Activated CD4-positive, CD25-positive, alpha-beta regulatory T cell (primary cell): ENCODE measurements around the gene SDHAF3.
"Not testable (repeated sequence)": the region's sequence is repeated elsewhere in the genome, so short reads cannot be mapped to it uniquely, and the experiment has no call there.

Source experiments
- DNase-seq, 4 experiments: peaks; one replicate each; lab custom pipeline; 2025; lab: John Stamatoyannopoulos, UW

SDHAF3 gene

DNA sequence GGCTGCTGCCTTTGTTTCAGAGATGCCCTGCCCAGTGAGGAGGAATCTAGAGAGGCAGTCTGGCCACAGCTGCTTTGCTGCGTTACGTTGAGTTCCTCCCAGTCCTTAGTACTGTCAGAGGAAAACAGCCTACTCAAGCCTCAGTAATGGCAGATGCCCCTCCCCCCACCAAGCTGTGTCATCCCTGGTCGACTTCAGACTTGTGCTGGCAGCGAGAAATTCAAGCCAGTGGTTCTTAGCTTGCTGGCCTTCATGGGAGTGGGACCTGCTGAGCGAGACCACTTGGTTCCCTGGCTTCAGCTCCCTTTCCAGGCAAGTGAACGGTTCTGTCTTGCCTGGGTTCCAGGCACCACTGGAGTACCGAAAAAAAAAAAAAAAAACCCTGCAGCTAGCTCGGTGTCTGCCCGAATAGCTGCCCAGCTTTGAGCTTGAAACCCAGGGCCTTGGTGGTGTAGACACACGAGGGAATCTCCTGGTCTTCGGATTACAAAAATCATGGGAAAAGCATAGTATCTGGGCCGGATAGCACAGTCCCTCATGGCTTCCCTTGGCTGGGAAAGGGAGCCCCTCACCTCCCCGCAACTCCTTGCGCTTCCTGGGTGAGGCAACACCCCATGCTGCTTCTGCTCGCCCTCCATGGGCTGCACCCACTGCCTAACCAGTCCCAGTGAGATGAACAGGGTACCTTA, 9.1 kb downstream of the SDHAF3 start:
- no peak for DNase-seq

DNA sequence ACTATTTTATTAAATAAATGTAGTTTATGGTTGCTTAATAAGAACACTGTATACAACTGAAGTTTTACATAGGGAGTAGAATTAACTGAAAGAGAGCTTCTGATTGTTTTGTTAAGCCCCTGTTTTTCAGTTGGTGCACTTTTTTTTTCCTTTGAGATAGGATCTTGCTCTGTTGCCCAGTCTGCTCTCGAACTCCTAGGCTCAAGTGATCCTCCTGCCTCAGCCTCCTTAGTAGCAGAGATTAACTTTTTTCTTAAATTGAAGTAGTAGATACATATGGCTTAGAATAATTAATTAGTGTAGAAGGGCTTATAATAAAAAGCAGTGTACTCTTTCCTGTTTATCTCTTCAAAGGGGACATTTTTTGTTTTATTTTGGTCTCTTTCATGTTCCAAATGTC, 11.2 kb downstream of the SDHAF3 start:
- DNase-seq = no peak

DNA sequence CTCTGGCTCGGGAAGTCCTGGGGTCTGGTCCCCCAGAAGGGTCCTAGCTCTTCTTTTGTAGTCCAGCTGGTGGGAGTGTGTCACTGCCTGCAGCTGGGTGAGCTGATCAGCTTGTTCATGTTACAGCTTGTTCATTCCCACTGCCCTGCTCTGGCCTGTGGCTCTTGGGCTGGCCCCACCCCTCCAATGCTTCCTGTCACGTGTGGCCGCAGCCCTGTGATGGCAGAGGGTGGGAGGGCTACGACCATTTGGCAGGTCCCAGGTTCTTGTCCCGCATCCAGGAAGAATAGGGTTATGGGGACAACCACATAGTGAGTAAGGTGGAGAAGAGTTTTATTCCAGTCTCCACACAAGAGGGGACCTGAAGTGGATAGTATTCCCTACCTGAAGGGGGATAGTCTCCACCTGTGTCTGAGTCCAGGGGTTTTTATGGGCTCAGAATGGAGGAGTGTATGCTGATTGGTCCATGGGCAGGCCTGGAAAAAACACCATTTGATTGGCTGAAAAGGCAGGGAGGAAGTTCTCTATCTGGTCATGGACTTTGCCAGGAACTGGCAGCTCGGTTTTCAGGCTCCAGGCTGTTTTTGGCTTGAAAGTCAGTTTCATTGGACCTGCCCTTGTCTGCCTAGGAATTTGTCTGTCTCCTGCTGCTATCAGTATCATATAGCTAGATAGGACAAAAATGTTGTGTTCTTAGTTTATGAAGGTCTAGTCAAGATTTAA, 13.1 kb downstream of the SDHAF3 start:
- no peak for DNase-seq

GRCh38 chr7:97133159-97133558, 15.7 kb downstream of the SDHAF3 start:
- no peak for DNase-seq

- DNase-seq = no peak
Measured at GRCh38 chr7:97138830-97139229, 21.3 kb downstream of the SDHAF3 start.

DNA sequence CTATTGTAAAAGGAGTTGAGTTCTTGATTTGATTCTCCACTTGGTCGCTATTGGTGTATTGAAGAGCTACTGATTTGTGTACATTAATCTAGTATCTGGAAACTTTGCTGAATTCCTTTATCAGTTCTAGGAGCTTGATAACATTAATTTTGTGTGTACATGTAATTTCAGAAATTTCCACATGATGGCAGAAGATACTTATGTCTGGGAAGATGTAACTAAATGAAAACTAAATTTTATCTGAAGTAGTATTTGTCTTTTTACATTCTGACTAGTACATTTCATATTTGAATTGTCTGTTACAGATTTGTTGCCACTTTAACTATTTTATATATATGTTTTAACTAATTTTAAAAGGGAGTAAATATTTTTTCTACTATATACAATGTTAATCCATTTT, 27.6 kb downstream of the SDHAF3 start:
- no peak for DNase-seq

- DNase-seq = no peak
Measured at GRCh38 chr7:97149843-97150242, 32.3 kb downstream of the SDHAF3 start.

GRCh38 chr7:97155897-97156418, 38.5 kb downstream of the SDHAF3 start:
- DNase-seq = no peak

- DNase-seq = not testable (repeated sequence)
Measured at GRCh38 chr7:97159984-97160383, 42.5 kb downstream of the SDHAF3 start.

DNA sequence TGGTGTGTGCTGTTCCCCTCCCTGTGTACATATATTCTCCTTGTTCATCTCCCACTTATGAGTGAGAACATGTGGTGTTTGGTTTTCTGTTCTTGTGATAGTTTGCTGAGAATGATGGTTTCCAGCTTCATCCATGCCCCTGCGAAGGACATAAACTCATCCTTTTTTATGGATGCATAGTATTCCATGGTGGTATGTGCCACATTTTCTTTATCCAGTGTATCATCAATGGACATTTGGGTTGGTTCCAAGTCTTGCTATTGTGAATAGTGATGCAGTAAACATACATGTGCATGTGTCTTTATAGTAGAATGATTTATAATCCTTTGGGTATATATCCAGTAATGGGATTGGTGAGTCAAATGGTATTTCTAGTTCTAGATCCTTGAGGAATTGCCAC, 44.1 kb downstream of the SDHAF3 start:
- DNase-seq = not testable (repeated sequence)

GRCh38 chr7:97166308-97166707, 48.8 kb downstream of the SDHAF3 start:
- DNase-seq = no peak

DNA sequence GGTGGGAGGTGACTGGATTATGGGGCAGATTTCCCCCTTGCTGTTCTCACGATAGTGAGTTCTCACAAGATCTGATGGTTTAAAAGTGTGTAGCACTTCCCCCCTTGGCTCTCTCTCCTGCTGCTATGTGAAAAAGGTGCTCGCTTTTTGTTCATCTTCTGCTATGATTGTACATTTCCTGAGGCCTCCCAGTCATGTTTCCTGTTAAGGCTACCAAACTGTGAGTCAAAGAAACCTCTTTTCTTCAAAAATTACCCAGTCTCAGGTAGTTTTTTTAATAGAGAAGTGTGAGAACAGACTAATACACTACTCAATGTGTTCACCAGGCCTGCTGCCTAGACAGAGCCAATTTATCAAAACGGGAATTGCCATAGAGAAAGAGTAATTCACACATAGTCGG, 49.7 kb downstream of the SDHAF3 start:
- DNase-seq = no peak

DNA sequence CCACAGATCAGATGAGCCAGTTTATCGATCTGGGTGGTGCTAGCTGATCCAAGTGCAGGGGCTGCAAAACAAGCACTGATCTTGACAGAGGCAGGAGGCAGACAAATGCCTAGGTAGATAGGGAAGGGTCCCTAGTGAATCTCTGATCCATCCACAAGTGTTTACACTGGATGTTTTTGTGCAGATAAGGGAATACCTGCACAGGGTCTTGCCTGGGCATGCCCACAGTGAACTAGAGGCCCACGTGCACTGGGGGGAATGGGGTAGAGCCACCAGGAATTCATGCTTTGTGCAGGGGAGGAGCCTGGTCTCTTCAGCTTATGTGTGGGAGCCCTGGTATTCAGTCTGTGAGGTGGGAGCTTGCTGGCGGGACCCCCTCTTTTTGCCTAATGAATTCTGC, 50.3 kb downstream of the SDHAF3 start:
- no peak for DNase-seq

- no peak for DNase-seq
Measured at GRCh38 chr7:97174303-97174702, 56.8 kb downstream of the SDHAF3 start.

DNA sequence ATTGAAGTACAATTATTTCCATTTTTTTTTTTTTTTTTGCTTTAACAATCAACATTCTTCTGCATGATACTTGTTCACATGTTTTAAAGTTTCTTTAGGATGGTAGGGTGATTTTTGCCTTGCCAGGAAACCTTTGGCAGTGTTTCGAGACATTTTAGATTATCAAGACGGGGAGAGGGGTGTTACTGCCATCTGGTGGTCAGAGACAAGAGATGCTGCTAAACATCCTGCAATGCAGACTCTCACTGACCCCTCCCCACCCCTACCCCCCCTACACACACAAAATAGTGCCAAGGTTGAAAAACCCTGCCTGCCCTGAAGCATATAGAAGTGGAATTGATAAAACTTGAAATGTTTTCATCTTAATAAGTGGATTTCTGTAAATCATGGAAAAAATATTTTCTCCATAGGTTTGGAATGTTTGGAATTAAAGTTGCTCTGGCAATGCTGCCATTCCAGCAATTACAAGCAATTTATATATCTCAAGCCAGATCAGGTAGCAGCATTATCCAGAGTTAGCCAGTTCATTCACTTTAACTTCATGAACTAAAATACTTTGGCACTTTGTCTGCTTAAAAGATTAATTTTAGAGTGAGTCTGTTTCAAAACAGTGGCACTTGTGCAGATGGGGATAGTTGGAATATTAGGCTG, 62.1 kb downstream of the SDHAF3 start:
- DNase-seq = peak in 3 of 4 experiments; percentile 8 to 18 (median 8)

DNA sequence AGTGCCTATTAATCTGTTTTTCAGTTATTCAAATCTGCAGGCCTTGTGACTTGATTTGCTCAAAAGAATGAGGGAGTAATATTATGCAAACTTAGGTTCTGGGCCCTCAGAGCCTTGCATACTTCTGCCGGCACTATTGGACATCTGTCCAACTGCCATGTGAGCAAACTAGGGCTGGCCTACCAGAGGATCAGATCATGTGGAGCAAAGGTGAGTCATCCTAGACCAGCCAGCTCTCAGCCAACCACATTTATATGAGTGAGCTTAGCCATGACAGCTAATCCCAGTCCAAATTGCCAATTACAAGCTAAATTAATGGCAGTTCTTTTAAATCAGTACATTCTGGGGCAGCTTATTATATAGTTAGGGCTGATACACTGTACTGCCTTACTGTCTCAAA, 69.6 kb downstream of the SDHAF3 start:
- no peak for DNase-seq

DNA sequence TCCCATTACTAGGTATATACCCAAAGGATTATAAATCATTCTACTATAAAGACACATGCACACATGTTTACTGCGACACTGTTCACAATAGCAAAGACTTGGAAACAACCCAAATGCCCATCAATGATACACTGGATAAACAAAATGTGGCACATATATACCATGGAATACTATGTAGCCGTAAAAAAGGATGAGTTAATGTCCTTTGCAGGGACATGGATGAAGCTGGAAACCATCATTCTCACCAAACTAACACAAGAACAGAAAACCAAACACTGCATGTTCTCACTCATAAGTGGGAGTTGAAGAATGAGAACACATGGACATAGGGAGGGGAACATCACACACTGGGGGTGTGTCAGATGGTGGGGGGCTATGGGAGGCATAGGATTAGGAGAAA, 78.7 kb downstream of the SDHAF3 start:
- not testable (repeated sequence) for DNase-seq

- no peak for DNase-seq
Measured at GRCh38 chr7:97198596-97198995, 81.1 kb downstream of the SDHAF3 start.

DNA sequence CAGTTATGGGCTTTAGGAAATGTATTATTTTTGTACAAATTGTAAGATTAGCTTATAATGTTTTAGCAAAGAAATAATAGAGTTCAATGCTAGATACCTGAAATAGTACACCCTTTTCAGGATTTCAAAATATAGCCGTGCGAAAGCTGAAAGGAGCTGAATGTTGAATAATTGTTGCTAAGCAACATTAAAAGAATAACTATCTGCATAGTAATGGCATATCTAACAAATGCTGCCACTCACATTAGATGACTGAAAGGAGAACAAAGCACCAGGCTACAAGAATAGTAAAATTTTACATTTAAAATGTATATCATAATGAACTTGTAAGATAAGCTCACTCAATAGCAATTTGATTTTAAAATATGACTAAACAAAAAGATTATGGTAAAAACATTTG, 82.5 kb downstream of the SDHAF3 start:
- DNase-seq = no peak

- no peak for DNase-seq
Measured at GRCh38 chr7:97203957-97204356, 86.5 kb downstream of the SDHAF3 start.

DNA sequence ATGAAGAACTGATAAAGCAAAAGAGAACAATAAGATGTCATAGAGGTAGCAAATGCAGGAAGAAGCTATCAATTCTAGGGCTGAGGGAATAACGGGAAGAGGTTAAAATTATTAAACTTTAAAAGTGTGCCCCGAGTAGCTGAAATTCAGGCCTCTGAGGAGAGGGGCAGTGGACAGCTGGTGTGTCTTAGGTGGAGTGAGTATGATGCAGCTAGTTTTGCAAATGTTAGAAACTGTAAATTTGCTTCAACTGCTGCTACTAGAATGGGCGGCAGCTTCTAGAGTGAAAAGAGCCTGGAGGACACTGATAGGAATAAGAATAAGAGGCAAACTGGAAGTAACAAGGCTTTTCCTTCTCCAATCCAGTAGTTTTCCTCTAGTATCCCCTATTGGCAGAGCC, 87.3 kb downstream of the SDHAF3 start:
- DNase-seq = no peak

GRCh38 chr7:97215556-97215955, 98.1 kb downstream of the SDHAF3 start:
- no peak for DNase-seq

DNA sequence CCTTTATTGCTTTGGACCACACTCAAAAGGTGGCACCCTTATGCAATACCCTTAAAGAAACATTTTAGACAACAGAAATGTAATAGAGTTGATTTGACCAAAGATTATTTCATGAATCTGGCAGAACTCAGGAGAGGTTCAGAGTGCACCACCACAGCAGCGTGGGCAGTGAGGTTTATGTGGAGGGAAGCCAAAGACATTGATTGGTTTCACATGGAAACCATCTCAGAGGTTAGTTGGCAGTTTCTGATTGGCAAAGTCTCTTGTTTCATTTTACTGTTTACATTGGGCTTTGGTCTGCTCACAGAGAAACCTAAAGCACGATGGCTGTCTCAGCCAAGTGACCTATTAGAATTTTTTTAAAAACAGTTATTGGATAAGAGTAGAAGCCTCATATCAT, 101.3 kb downstream of the SDHAF3 start:
- no peak for DNase-seq
